HG02678 (cell line): ENCODE measurements around the gene TMEM62.

Experiments
- ATAC-seq: cut with Tn5 transposase; IDR thresholded peaks from one replicate; pipeline ENCODE4 v1.9.1; 2021; ENCODE audit warnings: mild to moderate bottlenecking, moderate library complexity; ENCODE audit not compliant: unreplicated experiment

TMEM62 gene

DNA sequence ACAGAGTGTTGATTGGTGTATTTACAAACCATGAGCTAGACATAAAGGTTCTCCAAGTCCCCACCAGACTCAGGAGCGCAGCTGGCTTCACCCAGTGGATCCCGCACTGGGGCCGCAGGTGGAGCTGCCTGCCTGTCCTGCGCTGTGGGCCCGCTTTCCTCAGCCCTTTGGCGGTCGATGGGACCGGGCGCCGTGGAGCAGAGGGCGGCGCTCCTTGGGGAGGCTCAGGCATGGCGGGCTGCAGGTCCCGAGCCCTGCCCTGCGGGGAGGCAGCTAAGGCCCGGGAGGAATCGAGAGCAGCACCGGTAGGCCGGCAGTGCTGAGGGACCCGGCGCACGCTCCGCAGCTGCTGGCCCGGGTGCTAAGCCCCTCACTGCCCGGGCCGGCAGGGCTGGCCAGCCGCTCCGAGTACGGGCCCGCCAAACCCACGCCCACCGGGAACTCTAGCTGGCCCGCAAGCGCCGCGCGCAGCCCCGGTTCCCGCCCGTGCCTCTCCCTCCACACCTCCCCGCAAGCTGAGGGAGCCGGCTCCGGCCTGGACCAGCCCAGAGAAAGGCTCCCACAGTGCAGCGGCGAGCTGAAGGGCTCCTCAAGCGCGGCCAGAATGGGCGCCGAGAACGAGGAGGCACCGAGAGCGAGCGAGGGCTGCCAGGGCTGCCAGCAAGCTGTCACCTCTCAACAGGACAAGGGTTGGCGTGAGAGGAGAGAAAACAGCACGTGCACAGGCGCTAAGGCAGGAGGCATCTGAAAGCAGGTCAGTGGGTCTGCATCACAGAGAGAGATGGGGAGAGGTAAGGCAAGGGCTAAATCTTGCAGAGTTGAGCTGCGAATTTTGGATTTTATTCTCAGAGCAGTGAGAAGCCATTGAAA, 93.3 kb downstream of the TMEM62 start:
- no peak for ATAC-seq

DNA sequence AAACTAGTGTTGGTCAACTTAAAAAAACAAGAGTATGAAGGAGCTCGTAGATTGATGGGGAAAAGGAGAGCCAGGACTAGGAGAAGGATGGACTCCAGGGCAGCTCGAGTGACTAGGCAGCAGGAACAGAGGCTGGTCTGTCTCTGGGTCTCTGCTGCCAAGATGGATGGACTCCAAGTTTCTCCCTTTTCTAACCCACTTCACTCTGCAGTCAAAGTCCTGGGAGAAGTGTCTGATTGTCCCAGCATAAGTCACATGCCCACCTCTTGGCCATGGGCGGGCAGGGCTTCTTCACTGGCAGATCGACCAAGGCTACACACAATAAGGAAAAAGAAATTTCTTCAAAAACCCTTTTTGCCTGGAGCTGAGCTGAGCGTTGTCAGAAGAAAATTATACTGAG, 96.6 kb downstream of the TMEM62 start:
- no peak for ATAC-seq

DNA sequence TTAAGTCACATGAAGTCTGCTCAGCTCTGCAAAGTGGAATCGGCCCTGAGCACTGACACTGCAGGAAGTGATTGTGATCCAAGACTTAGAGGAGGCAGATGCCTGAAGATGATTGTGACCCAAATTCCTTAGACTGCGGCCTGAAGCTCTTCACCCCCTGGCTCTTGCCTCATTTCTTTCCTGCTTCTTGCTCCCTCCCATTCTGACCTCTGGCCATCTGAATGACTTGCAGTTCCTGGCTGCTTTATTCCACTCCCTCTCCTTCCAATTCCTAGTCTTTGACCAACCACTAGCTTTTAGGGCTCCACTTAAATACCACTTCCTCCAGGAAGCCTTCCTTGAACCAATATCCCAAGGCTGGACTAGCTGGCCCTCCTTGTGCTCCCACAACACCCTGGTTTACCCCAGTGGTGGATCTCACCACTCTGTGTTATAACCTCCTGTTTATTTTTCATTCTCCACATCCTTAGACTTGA, 97.3 kb downstream of the TMEM62 start:
- ATAC-seq = no peak

DNA sequence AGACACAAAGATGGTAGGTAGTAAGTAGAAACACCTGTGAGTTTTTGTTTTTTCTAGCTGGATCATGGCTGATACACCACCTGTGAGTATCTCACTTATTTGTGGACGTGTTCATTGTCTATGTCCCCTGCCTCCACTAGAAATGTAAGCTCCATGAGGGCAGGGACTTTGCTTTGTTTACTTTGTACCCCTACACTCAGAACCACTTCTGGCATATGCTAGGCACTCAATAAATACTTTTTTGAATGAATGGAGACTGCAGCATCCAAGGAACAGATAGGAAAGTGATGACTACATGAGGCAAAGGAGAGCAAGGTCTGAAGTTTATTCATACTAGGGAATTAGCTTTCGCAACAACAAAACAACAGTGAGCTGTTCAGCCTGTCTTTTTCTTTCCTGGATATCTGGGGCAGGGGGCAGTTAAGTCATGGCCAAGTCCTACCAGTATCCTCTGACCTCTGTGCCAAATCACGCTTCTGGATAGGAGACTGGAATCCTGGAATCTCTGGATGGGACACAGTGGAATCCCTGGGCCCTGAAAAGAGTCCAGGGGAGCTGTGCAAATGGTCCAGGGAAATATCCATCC, 99.0 kb downstream of the TMEM62 start:
- no peak for ATAC-seq
